GM20000 (cell line): Measurements from ENCODE around the gene DAGLB.
A peak's percentile ranks its signal among the peaks of the same experiment; 100 is the strongest.

Experiments used
- DNase-seq: peaks from one replicate; pipeline ENCODE4 v3.0.0; 2012; ENCODE audit warnings: low spot score
- TF ChIP-seq, protein P1 (sequence below): IDR thresholded peaks from 2 replicates; pipeline ENCODE4 v1.5.1; 2012; ENCODE audit warnings: mild to moderate bottlenecking, control low read depth; ENCODE audit errors: extremely low read depth, missing control alignments

Gene DAGLB

DNA sequence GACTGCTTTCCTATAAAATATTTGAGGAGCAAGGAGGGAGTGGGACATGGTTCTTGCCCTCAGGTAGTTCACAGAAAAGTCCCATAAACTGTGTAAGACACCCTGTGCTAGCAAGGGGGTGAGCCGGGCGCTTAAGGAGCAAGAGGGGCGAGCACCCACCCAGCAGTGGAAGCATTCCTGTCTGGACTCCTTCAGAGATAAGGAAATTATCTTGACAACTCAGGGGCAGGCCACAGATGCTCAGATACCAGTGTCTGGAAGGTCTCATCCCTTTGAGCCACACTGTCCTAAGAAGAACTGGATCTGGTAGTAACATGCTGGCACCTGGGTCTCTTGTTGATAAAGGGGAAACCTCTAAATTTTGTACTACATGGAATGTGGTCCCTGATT lies 54.1 kb downstream of the DAGLB start:
- TF ChIP-seq, protein P1, sequence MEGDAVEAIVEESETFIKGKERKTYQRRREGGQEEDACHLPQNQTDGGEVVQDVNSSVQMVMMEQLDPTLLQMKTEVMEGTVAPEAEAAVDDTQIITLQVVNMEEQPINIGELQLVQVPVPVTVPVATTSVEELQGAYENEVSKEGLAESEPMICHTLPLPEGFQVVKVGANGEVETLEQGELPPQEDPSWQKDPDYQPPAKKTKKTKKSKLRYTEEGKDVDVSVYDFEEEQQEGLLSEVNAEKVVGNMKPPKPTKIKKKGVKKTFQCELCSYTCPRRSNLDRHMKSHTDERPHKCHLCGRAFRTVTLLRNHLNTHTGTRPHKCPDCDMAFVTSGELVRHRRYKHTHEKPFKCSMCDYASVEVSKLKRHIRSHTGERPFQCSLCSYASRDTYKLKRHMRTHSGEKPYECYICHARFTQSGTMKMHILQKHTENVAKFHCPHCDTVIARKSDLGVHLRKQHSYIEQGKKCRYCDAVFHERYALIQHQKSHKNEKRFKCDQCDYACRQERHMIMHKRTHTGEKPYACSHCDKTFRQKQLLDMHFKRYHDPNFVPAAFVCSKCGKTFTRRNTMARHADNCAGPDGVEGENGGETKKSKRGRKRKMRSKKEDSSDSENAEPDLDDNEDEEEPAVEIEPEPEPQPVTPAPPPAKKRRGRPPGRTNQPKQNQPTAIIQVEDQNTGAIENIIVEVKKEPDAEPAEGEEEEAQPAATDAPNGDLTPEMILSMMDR, result no peak
- DNase-seq, result no peak

DNA sequence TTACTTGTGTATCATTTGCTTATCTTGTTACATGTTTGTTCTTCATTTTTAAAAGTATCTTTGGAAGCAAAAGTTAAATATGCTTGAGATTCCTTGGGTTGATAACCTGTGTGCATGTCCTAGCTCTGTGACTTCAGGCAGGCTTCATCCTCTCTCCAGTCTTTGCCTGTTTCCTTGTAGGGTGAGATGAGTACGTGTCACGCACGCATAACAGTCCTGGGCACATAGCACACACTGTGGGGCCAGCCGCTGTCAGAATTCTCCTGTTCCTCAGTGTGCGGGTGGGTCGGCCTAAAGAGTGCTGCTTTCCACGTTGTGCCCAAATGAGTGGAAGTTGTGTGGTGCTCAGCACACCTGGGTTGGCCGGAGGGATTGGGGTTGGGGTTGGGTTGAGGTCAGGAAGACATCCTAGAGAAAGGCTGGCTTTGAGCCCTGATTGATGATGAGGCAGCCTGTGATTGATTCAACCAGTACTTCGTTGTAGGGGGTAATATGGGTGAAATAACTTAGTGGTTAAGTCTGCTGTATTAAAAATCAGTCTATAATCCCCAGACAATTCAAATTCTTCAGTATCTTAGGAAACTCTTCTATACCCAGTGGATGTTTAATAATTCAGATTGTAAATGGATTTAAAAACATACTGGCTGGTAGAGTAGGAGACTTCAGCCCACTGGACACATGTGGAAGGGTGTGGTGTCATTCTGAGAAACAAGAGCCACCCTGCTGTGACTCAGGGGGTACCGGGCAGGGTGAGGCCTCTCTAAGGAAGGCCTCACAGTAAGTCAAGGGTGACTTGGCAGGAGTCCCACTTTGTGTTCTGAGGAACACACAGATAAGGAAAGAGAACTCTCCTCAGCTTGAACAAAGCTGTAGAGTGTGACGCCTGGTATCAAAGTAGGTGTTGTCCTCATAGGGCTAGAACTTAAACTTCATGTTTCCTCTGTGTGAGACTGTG lies 54.8 kb downstream of the DAGLB start:
- TF ChIP-seq, protein P1, result no peak
- peak; percentile 10 for DNase-seq

DNA sequence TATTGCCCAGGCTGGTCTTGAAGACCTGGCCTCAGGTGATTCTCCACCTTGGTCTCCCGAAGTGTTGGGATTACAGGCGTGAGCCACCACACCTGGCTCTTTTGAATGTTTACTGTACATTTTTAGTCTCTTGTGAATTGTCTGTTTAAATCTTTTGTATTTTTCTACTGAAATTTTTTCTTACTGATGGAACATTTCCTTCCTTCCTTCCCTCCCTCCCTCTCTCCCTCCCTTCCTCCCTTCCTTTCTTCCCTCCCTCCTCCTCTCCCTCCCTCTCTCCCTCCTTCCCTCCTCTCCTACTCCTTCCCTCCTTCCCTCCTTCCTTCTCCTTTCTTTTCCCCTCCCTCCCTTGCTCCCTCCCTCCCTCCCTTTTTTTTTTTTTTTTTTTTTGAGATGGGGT lies 58.0 kb downstream of the DAGLB start:
- TF ChIP-seq, protein P1, result no peak
- no peak for DNase-seq

DNA sequence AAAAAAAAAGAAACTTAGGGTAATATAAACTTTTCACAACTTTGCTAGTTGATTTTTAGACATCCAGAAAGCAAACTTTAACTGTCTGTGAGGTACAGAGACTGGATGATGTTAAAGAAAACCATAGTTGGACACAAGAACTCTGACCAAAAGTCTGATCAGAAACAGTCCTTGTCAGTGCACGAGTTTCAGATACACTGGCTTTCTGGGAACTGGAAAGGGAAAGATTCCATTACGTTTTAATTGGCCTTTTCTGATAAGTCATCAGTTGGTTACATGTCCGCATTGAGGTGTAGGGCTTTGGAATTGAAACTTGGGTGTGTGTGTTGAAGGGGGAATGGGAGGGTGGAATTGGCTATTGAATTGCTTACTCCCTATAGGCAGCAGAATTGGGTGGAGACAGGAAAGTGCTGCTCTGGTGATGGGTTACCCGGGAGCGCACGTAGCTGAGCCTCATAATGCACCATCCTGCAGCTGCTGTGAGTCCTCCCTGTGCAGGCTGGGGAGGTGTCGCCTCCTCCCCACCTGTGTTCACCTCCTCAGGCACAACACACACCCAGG lies 59.9 kb downstream of the DAGLB start:
- TF ChIP-seq, protein P1, result no peak
- DNase-seq, result no peak

DNA sequence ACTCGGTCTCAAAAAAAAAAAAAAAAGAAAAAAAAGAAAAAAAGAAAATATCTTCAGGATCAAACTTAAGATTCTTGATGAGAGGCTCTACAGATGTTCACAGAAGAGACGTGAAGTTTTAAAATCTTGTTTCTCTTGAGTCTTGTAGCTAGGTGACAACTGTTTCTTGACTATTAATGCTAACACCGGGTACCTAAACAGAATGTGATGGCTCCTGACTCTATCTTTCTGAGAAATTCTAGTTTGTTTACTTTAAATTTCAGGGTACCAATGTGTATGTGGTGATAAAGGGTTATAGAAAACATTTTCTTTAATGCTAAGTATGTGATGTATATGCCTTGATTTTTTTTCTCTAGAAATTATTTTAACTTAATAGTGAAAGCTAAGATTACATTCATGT lies 61.0 kb downstream of the DAGLB start:
- TF ChIP-seq, protein P1, result no peak
- no peak for DNase-seq

DNA sequence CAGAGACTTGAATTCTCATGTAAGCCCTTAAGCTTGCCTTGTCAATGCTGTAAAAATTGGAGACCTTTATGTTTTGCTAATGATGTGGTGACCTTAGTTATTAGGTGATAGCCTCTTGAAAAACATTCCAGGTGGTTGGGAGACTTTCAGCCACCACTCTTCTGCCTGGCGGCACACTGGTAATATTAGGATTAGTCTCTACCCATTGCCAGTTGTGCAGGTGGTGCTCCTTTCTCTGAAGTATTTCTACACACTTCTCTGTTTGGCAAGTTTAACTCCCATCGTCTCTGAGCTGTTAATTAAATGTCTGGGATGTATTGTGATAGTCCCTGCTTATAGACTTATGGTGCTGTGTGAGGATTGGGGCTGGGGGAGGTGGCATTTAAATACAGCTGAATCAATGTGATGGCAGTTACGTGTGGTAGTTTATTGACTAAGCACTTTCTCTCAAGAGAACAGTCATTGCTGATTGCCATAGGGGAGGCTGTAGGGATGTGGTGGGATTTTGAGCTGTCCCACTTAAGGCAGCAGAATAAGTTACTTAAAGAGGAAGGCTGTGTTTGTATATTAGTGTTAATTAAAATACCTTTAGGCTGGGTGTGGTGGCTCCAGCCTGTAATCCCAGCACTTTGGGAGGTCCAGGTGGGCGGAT lies 61.7 kb downstream of the DAGLB start:
- DNase-seq, result no peak

More for the DNA sequence above, 61.7 kb downstream of the DAGLB start:
- TF ChIP-seq, protein P1, result no peak
